Psoas muscle (tissue), 8 donors: ENCODE results near the gene DVL3. TPM values are rescaled to one million over a fixed set of nuclear protein-coding genes. Genes with fewer than 3 reads are reported as not detected.

ENCODE experiments used
- ATAC-seq, 4 donors: fragments of 200-7000 bp; cut with Tn5 transposase; one replicate each; pipeline ENCODE4 v1.9.1; 2020; ENCODE audit warnings: moderate library complexity in 3 of 4, mild to moderate bottlenecking in 2 of 4
- DNase-seq, 2 donors: peaks; one replicate each; pipeline ENCODE4 v3.0.0-alpha.2; 2020
- H3K27ac ChIP-seq: fragments of 200-600 bp; one replicate; pipeline ENCODE4 v1.8.0; 2022
- H3K27me3 ChIP-seq, 3 donors: fragments of 200-600 bp in 1 of 3; one replicate each; pipeline versions ENCODE4 v1.6.1 to v1.8.0; 2013 to 2022; ENCODE audit warnings: low read length in 2 of 3, mild to moderate bottlenecking in 2 of 3, moderate library complexity in 1 of 3; ENCODE audit not compliant: insufficient read depth in 3 of 3
- H3K36me3 ChIP-seq, 2 donors: fragments of 200-600 bp in 1 of 2; one replicate each; pipeline versions ENCODE4 v1.6.1 to v1.8.0; 2013 to 2022; ENCODE audit warnings: low read depth in 1 of 2, mild to moderate bottlenecking in 1 of 2, moderate library complexity in 1 of 2; ENCODE audit not compliant: insufficient read depth in 1 of 2
- H3K4me1 ChIP-seq: fragments of 200-600 bp; one replicate; pipeline ENCODE4 v1.8.0; 2022
- H3K4me3 ChIP-seq: fragments of 200-600 bp; one replicate; pipeline ENCODE4 v1.8.0; 2022; ENCODE audit warnings: mild to moderate bottlenecking
- H3K9me3 ChIP-seq: fragments of 200-600 bp; one replicate; pipeline ENCODE4 v1.8.0; 2022
- CTCF ChIP-seq: fragments of 200-600 bp; IDR thresholded peaks from one replicate; pipeline ENCODE4 v1.8.0; 2022; ENCODE audit warnings: antibody characterized with exemption
- WGBS, 3 donors: extraction: QIAGEN DNeasy Blood & Tissue Kit; methylation state at CpG; one replicate each; pipeline versions ENCODE4 v1.1.6 to v1.1.7; 2013; 5-methylcytosine and 5-hydroxymethylcytosine counted together
- intact Hi-C, 2 donors: fragments of 100-400 bp; cut with DNase I; formaldehyde crosslinking; loops; one replicate each; pipeline versions ENCODE4 v1.11.0 to v1.14.2; 2022
- polyA plus RNA-seq, 3 donors: library from polyadenylated mRNA; stranded (reverse); fragments of 200-250 nt; gene quantifications; one replicate each; pipeline ENCODE4 v1.2.3, GENCODE V29; 2013
- total RNA-seq, 4 donors: library from RNA; stranded (reverse); fragmentation: NEBNext Ultra II Directional in 2 of 4; extraction: Animal tissue kit (Norgen Biotek cat#: 25700) in 2 of 4; gene quantifications; one replicate each; pipeline versions ENCODE4 v1.2.1 to v1.2.4, GENCODE V29; 2021 to 2023
- donor health status: healthy with polysubstance abuse.
- donor health status: DM: no; HTN: no; CAD: no; lungs with moderate emphysema.
- donor health status: Bipolar disorder and iron deficiency.
- donor health status: healthy.
- donor health status: DM: yes; HTN: yes; CAD: no.
- donor health status: DM: no; HTN: no; CAD: no.
- donor health status: DM: no; HTN: no; CAD: no.
- donor health status: DM: yes; HTN: yes; CAD: no.

The DVL3 gene
- total and polyA plus RNA-seq, 7 donors, result 32.3 to 57.6 (median 47.0) TPM

- peak overlapping the region; percentile 100 for H3K4me3 ChIP-seq
- peaks cover 36% of the 10 kb centered on the region for H3K4me1 ChIP-seq
- DNase-seq (no peak), ATAC-seq (no peak)
- H3K27me3 ChIP-seq, result no peaks in the 10 kb centered on the region
- WGBS, 3 donors, result 18 to 25% (median 21%) methylated on average over 3 of the region's 3 CpGs
- peaks cover 7 to 64% of the 10 kb centered on the region in 2 donors for H3K36me3 ChIP-seq
- H3K9me3 ChIP-seq, result no peaks in the 10 kb centered on the region
- peak overlapping the region; percentile 96 for H3K27ac ChIP-seq
- TF ChIP-seq CTCF, result no peak
- intact Hi-C loops, result loop anchor here (1.0 to 10.0 kb wide), 4 partner anchors 9 to 161 kb away; partner anchors contain the start of genes ABCC5 (in 1 of the 2) and EIF2B5 (in 1 of the 2)
These were observed 20.8 kb downstream of the DVL3 start for GRCh38 chr3:184175981-184176376.

- Histone ChIP-seq H3K4me1 (peaks cover 36% of the 10 kb centered on the region), H3K27ac (peak overlapping the region; percentile 96), H3K27me3 (no peaks in the 10 kb centered on the region), H3K9me3 (no peaks in the 10 kb centered on the region), H3K36me3 (peaks cover 9 to 64% of the 10 kb centered on the region in 2 donors), H3K4me3 (peak overlapping the region; percentile 100)
- WGBS, 3 donors, result 26 to 37% (median 30%) methylated on average over 19 of the region's 19 CpGs
- intact Hi-C loops, result loop anchor here (5.0 to 10.0 kb wide), 3 partner anchors 39 to 162 kb away; partner anchors contain the start of genes ABCC5 (in 1 of the 2) and EIF2B5 (in 1 of the 2)
- DNase-seq (peak; percentile 75 to 83), ATAC-seq (peak; percentile 36 to 52 (median 44))
- TF ChIP-seq CTCF, result no peak
These were observed 21.5 kb downstream of the DVL3 start for GRCh38 chr3:184176377-184177330.

- Histone ChIP-seq H3K4me3 (peak overlapping the region; percentile 100), H3K36me3 (peaks cover 16 to 65% of the 10 kb centered on the region in 2 donors), H3K9me3 (no peaks in the 10 kb centered on the region), H3K27me3 (no peaks in the 10 kb centered on the region), H3K27ac (peak overlapping the region; percentile 96), H3K4me1 (peaks cover 36% of the 10 kb centered on the region)
- DNase-seq (peak in 1 of 2 donors; percentile 56), ATAC-seq (no peak)
- intact Hi-C loops, result loop anchor here (5.0 to 10.0 kb wide), 3 partner anchors 40 to 163 kb away; partner anchors contain the start of genes ABCC5 (in 1 of the 2) and EIF2B5 (in 1 of the 2)
- 11 to 20% (median 13%) methylated on average over 4 of the region's 4 CpGs for WGBS, 3 donors
- TF ChIP-seq CTCF, result no peak
These were observed 22.2 kb downstream of the DVL3 start for GRCh38 chr3:184177331-184177731.

GRCh38 chr3:184177767-184178306, 22.7 kb downstream of the DVL3 start:
- H3K9me3 ChIP-seq, result no peaks in the 10 kb centered on the region
- intact Hi-C loops, result loop anchor here (5.0 to 10.0 kb wide), 3 partner anchors 41 to 163 kb away; partner anchors contain the start of genes ABCC5 (in 1 of the 2) and EIF2B5 (in 1 of the 2)
- WGBS, 3 donors, result 74 to 85% (median 83%) methylated on average over 14 of the region's 14 CpGs
- ATAC-seq (no peak), DNase-seq (peak in 1 of 2 donors; percentile 46)
- peak overlapping the region; percentile 96 for H3K27ac ChIP-seq
- no peak for TF ChIP-seq CTCF
- H3K4me1 ChIP-seq, result peaks cover 36% of the 10 kb centered on the region
- peaks cover 20 to 65% of the 10 kb centered on the region in 2 donors for H3K36me3 ChIP-seq
- no peaks in the 10 kb centered on the region for H3K27me3 ChIP-seq
- peak overlapping the region; percentile 15 for H3K4me3 ChIP-seq
